ENCODE results near the gene NTRK3. TPM values are rescaled to one million over a fixed set of nuclear protein-coding genes. Genes with fewer than 3 reads are reported as not detected.

NTRK3 gene
- polyA plus RNA-seq, 1 donor (not counting 4 experiments of a cell fraction or from before 2014, with no cell fraction given): not detected

- Histone ChIP-seq H3K4me1 (ENCODE audit: control insufficient read depth, extremely low read depth, insufficient read depth, low read length) (no peaks in the 10 kb centered on the region), H3K9me1 (ENCODE audit: control insufficient read depth, extremely low read depth, insufficient read depth, low read length) (no peaks in the 10 kb centered on the region), H3K27me3 (ENCODE audit: control insufficient read depth, extremely low read depth, insufficient read depth, low read length) (peaks cover 4% of the 10 kb centered on the region), H3K9ac (ENCODE audit: control insufficient read depth, extremely low read depth, insufficient read depth, low read length) (no peak overlapping the region), H3K79me2 (ENCODE audit: control insufficient read depth, insufficient read depth, low read length) (no peaks in the 10 kb centered on the region), H2AFZ (ENCODE audit: control insufficient read depth, low read length) (no peak overlapping the region), H4K20me1 (ENCODE audit: control insufficient read depth, extremely low read depth, insufficient read depth, low read length) (no peaks in the 10 kb centered on the region), H3K4me3 (ENCODE audit: control insufficient read depth in 2 of 3, extremely low read depth in 1 of 3, insufficient read depth in 2 of 3, low read depth in 1 of 3, low read length in 3 of 3) (no peak overlapping the region), H3K36me3 (ENCODE audit: control insufficient read depth in 2 of 2, extremely low read depth in 1 of 2, insufficient read depth in 2 of 2, low read length in 2 of 2) (no peaks in the 10 kb centered on the region), H3K9me3 (ENCODE audit: control insufficient read depth, low read depth, low read length) (no peaks in the 10 kb centered on the region), H3K4me2 (ENCODE audit: control insufficient read depth, extremely low read depth, insufficient read depth, low read depth, low read length) (no peak overlapping the region), H3K27ac (ENCODE audit: control insufficient read depth, insufficient read depth, low read length) (no peak overlapping the region)
- dilution Hi-C loops (cut with MboI; ENCODE audit: extremely low pct_ligation_motif_present, low sequenced_read_pairs): no loop called here
- no peak for DNase-seq (ENCODE audit: low read depth, low spot score)
- FAIRE-seq: no peak
- TF ChIP-seq, protein P1, sequence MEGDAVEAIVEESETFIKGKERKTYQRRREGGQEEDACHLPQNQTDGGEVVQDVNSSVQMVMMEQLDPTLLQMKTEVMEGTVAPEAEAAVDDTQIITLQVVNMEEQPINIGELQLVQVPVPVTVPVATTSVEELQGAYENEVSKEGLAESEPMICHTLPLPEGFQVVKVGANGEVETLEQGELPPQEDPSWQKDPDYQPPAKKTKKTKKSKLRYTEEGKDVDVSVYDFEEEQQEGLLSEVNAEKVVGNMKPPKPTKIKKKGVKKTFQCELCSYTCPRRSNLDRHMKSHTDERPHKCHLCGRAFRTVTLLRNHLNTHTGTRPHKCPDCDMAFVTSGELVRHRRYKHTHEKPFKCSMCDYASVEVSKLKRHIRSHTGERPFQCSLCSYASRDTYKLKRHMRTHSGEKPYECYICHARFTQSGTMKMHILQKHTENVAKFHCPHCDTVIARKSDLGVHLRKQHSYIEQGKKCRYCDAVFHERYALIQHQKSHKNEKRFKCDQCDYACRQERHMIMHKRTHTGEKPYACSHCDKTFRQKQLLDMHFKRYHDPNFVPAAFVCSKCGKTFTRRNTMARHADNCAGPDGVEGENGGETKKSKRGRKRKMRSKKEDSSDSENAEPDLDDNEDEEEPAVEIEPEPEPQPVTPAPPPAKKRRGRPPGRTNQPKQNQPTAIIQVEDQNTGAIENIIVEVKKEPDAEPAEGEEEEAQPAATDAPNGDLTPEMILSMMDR (optimal IDR thresholded peaks at IDR 0.05 in 1 of 3, IDR thresholded peaks at IDR 0.05 in 1 of 3, conservative IDR thresholded peaks at IDR 0.05 in 1 of 3; ENCODE audit: extremely low read depth in 1 of 3, insufficient read depth in 2 of 3, low read length in 3 of 3): no peak
- TF ChIP-seq EZH2 (IDR thresholded peaks at IDR 0.05; ENCODE audit: low read length): no peak
Observed at GRCh38 chr15:88241461-88241860, 15.1 kb downstream of the NTRK3 start.

DNA sequence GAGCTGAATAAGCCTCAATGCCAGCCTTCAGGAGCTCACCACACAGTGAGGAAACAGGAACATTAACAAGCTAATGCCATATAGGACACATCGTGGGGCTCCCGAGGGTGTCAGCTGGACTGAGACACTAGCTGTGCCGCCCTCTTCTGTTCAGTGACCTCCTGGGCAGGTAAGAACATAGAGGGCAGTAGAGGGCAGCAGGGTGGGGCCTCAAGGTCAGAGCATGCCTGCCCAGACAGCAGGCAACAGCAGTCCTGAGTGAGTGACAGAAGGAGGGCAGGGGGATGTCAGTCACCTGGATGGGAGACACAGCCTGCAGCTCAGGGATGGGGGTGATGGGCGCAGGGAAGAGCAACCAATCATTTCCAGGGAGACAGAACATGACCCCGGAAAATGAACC is 15.5 kb downstream of the NTRK3 start:
- no peaks in the 10 kb centered on the region for H3K9me1 ChIP-seq (ENCODE audit: control insufficient read depth, extremely low read depth, insufficient read depth, low read length)
- no peaks in the 10 kb centered on the region for H4K20me1 ChIP-seq (ENCODE audit: control insufficient read depth, extremely low read depth, insufficient read depth, low read length)
- H3K36me3 ChIP-seq (ENCODE audit: control insufficient read depth in 2 of 2, extremely low read depth in 1 of 2, insufficient read depth in 2 of 2, low read length in 2 of 2): no peaks in the 10 kb centered on the region
- FAIRE-seq (no peak), DNase-seq (ENCODE audit: low read depth, low spot score) (no peak)
- no peak overlapping the region for H3K4me3 ChIP-seq (ENCODE audit: control insufficient read depth in 2 of 3, extremely low read depth in 1 of 3, insufficient read depth in 2 of 3, low read depth in 1 of 3, low read length in 3 of 3)
- H3K27me3 ChIP-seq (ENCODE audit: control insufficient read depth, extremely low read depth, insufficient read depth, low read length): peaks cover 1% of the 10 kb centered on the region
- H3K79me2 ChIP-seq (ENCODE audit: control insufficient read depth, insufficient read depth, low read length): no peaks in the 10 kb centered on the region
- no peak overlapping the region for H3K27ac ChIP-seq (ENCODE audit: control insufficient read depth, insufficient read depth, low read length)
- no peaks in the 10 kb centered on the region for H3K9me3 ChIP-seq (ENCODE audit: control insufficient read depth, low read depth, low read length)
- no peak overlapping the region for H2AFZ ChIP-seq (ENCODE audit: control insufficient read depth, low read length)
- dilution Hi-C loops (cut with MboI; ENCODE audit: extremely low pct_ligation_motif_present, low sequenced_read_pairs): no loop called here
- no peaks in the 10 kb centered on the region for H3K4me1 ChIP-seq (ENCODE audit: control insufficient read depth, extremely low read depth, insufficient read depth, low read length)
- H3K4me2 ChIP-seq (ENCODE audit: control insufficient read depth, extremely low read depth, insufficient read depth, low read depth, low read length): no peak overlapping the region
- TF ChIP-seq EZH2 (IDR thresholded peaks at IDR 0.05; ENCODE audit: low read length): no peak
- TF ChIP-seq, protein P1 (optimal IDR thresholded peaks at IDR 0.05 in 1 of 3, IDR thresholded peaks at IDR 0.05 in 1 of 3, conservative IDR thresholded peaks at IDR 0.05 in 1 of 3; ENCODE audit: extremely low read depth in 1 of 3, insufficient read depth in 2 of 3, low read length in 3 of 3): no peak
- H3K9ac ChIP-seq (ENCODE audit: control insufficient read depth, extremely low read depth, insufficient read depth, low read length): no peak overlapping the region
